Retinal pigment epithelial cell (primary cell): ENCODE measurements around the gene LRRC4C.

Source experiments
- DNase-seq: peaks from one replicate; pipeline ENCODE4 v3.0.0-alpha.2; 2010; ENCODE audit warnings: low read depth
- H3K4me3 ChIP-seq: 2 replicates; pipeline ENCODE4 v1.5.1; 2011; ENCODE audit warnings: mild to moderate bottlenecking, low read length, control low read depth, moderate library complexity
- TF ChIP-seq, protein P1 (sequence below): conservative IDR thresholded peaks from 2 replicates; pipeline ENCODE4 v1.5.1; 2011; ENCODE audit warnings: low read depth, low read length, control low read depth, inconsistent platforms

LRRC4C gene

DNA sequence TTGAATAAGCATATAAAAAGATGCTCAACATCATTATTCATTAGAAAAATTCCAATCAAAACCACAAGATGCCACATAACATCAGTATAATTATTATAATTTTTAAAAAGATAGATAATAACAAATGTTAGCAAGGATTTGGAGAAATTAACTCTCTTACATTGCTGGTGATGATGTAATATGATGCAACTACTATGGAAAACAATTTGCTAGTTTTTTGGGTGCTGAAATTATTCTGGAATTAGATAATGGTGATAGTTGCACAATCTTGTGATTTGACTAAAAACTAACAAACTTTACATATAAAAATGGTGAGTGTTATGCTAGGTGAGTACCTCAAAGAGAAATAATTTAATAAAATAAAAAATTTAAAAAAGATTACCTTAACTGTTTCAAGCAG, 412.2 kb downstream of the LRRC4C start:
- no peak for DNase-seq
- H3K4me3 ChIP-seq: no peak overlapping the region
- TF ChIP-seq, protein P1, sequence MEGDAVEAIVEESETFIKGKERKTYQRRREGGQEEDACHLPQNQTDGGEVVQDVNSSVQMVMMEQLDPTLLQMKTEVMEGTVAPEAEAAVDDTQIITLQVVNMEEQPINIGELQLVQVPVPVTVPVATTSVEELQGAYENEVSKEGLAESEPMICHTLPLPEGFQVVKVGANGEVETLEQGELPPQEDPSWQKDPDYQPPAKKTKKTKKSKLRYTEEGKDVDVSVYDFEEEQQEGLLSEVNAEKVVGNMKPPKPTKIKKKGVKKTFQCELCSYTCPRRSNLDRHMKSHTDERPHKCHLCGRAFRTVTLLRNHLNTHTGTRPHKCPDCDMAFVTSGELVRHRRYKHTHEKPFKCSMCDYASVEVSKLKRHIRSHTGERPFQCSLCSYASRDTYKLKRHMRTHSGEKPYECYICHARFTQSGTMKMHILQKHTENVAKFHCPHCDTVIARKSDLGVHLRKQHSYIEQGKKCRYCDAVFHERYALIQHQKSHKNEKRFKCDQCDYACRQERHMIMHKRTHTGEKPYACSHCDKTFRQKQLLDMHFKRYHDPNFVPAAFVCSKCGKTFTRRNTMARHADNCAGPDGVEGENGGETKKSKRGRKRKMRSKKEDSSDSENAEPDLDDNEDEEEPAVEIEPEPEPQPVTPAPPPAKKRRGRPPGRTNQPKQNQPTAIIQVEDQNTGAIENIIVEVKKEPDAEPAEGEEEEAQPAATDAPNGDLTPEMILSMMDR: no peak

DNA sequence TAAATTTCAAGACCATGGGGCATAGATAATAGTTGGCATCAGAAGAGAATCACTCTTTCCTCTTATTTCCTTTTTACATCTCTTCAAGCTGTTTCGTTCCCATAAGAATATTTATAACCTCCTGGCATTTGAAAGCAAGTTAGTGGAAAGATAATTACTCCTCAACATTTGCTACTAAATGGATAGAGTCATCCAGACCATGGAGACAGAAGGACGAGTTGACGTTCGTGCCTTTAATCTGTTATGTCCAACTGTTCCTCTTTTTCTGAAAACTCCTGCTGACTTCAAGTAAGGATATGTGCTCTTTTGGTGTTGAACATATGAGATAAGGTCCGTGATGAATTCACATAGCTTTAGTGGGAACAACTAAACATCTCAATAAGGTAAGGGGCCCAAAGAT, 414.2 kb downstream of the LRRC4C start:
- no peak overlapping the region for H3K4me3 ChIP-seq
- TF ChIP-seq, protein P1: no peak
- DNase-seq: no peak

DNA sequence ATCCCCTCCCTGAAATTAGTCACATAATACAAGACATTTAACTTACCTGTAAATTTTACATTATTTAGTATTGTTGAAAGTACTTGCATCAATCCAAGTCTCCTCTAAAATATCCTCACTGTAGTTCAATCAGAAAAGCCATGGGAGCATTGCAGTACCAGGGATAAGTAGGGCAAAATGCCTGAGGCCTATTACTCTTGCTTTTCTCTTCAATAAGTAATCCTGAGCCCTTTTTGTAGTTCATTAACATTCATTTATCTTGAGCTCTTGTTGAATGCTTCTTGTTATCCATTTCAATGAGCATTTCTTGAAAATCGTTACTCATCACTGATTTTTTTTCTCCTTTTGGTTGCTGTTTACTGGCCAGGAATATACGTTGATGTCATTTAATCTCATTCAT, 414.7 kb downstream of the LRRC4C start:
- no peak for DNase-seq
- no peak overlapping the region for H3K4me3 ChIP-seq
- TF ChIP-seq, protein P1: no peak

DNA sequence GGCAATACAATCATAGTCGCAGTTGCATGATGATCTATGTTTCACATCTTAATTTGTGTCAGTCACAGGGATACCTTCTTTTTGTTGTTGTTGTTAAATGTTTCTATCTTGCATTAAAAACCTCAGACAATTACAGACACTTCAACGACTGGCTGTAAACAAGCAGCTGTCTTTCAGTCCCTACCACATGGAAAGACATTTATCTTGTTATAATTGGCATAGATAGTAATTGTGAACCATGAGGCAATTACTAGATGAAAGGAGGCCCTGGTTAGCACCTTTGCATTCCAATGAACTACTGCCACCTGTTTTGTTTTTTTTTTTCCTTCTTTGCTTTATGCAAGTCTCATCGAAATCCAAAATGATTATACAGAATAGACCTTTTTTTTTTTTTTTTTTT, 416.8 kb downstream of the LRRC4C start:
- no peak for DNase-seq
- H3K4me3 ChIP-seq: no peak overlapping the region
- TF ChIP-seq, protein P1: no peak

DNA sequence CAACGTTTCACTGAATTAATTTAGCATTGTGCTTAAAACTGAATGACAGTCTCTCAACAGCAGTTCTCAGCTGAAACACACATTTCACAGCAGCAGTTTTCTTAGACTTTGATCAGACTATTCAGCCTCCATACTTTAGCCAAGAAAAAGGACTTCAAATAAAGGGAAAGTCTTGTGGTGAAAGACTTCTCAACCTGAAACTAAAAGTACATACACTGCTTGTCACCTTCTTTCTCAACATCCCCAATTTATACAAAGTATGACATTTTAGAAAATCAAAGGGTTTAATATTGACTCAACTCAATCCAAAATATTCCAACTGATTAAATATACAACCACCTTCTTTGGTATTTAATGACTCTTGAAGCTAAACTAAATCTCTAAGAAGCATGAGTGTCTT, 419.0 kb downstream of the LRRC4C start:
- TF ChIP-seq, protein P1: no peak
- no peak overlapping the region for H3K4me3 ChIP-seq
- no peak for DNase-seq

DNA sequence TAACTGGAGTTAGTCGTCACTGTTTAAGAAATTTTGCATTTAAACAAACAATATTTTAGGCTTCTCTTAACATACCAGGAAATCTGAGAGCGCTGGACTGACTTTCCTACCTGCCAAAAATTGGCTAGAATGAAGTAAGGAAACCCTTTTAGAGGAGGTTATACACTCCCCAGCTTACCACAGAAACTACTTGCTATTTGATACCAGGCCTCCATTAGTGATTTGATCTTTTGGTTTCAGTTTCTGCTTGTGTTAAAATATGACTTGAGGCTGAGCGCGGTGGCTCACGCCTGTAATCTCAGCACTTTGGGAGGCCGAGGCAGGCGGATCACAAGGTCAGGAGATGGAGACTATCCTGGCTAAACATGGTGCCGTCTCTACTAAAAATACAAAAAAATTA, 419.9 kb downstream of the LRRC4C start:
- TF ChIP-seq, protein P1: no peak

DNA sequence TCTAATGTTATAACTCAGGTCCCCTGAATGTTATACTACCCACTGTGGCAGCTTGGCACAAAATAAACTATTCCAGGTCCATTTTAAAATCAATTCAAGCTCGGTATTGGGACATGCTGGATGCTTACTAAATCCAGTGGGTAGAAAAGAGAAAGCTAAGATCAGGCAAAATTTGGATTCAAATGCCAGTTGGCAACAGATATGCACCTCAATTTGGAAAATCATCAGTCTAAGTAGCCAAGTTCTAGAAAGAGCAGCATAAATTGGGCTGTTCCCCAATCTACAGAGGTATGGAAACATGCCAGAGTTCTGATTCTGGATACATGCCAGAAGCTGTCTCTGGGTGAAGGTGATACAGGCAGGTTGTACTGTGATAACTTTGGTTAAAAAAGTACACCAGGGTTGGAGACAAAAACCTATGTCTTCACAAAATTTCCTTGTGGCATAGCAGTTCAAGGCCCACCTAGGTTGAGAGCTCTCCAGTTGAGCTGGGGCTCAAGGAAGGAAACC, 427.8 kb downstream of the LRRC4C start:
- no peak for DNase-seq
- TF ChIP-seq, protein P1: no peak
- H3K4me3 ChIP-seq: no peak overlapping the region

More for the DNA sequence above, 419.9 kb downstream of the LRRC4C start:
- DNase-seq: no peak
- H3K4me3 ChIP-seq: no peak overlapping the region
